Activated B cell treated with CpG ODN at 0.5 μM for 24 hours (primary cell): ENCODE measurements around the gene JAZF1. TPM values are rescaled to one million over a fixed set of nuclear protein-coding genes. Genes with fewer than 3 reads are reported as not detected.

Source experiments
- ATAC-seq: fragments of 200-7000 bp; cut with Tn5 transposase; one replicate; pipeline ENCODE4 v1.10.0; 2021; ENCODE audit warnings: low read depth, mild to moderate bottlenecking, moderate library complexity
- CTCF ChIA-PET: fragments of 350-600 bp; sonication (Branson Sonifier 250); formaldehyde crosslinking; loops from one replicate; lab custom pipeline; 2021; ENCODE audit warnings: antibody characterized with exemption; lab: Charles Lee
- POLR2A ChIA-PET: fragments of 350-600 bp; sonication (Branson Sonifier 250); formaldehyde crosslinking; loops from one replicate; lab custom pipeline; 2021; ENCODE audit warnings: antibody characterized with exemption; lab: Charles Lee
- DNase-seq: peaks from one replicate; pipeline ENCODE4 v3.0.0; 2022
- H3K27ac Mint-ChIP-seq: one replicate; pipeline ENCODE4 v1.8.0; 2020; ENCODE audit warnings: mixed read lengths
- H3K27me3 Mint-ChIP-seq: one replicate; pipeline ENCODE4 v1.8.0; 2021; ENCODE audit warnings: mixed read lengths
- H3K36me3 Mint-ChIP-seq: one replicate; pipeline ENCODE4 v1.8.0; 2021; ENCODE audit warnings: low read depth, mixed read lengths
- H3K4me1 Mint-ChIP-seq: one replicate; pipeline ENCODE4 v1.8.0; 2021; ENCODE audit warnings: mixed read lengths
- H3K4me3 Mint-ChIP-seq: one replicate; pipeline ENCODE4 v1.8.0; 2020; ENCODE audit warnings: mild to moderate bottlenecking, mixed read lengths
- H3K9me3 Mint-ChIP-seq: one replicate; pipeline ENCODE4 v1.8.0; 2020; ENCODE audit warnings: mixed read lengths
- CTCF ChIP-seq: fragments of 200-600 bp; IDR thresholded peaks from one replicate; pipeline ENCODE4 v1.8.0; 2022; ENCODE audit warnings: antibody characterized with exemption, mild to moderate bottlenecking
- intact Hi-C: fragments of 100-400 bp; cut with micrococcal nuclease; formaldehyde crosslinking; loops from one replicate; pipeline ENCODE4 v1.15.1; 2024
- total RNA-seq: library from RNA; stranded (reverse); gene quantifications from 2 replicates; pipeline ENCODE4 v1.2.3, GENCODE V29; 2022

The JAZF1 gene
- total RNA-seq, 1 donor from 2014 or later = 54.8 TPM

DNA sequence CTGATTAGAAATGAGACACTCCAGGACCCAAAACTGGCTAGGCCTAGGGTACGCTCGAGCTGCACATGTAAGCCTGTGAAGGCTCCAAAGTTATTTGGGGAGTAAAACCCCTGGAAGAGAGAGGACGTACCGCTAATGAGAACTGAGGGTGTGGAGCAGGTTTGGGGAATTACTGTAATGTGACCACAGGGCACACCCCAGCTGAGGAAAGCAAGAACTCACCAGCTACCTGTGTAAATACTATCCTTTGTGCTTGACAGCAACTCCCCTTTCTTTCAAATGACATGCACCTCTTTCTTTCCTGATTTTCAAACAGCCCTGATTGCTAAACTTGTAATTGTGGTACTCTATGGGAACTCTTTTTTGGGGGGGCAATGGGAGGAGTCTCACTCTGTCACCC lies 147.2 kb downstream of the JAZF1 start:
- DNase-seq = no peak
- intact Hi-C loops = no loop called here
- Mint-ChIP-seq H3K4me3 (no peak overlapping the region), H3K9me3 (no peaks in the 10 kb centered on the region), H3K36me3 (peaks cover 31% of the 10 kb centered on the region), H3K4me1 (peaks cover 48% of the 10 kb centered on the region), H3K27me3 (no peaks in the 10 kb centered on the region), H3K27ac (no peak overlapping the region)
- no peak for TF ChIP-seq CTCF
- no peak for ATAC-seq
- ChIA-PET POLR2A (no interaction called here), CTCF (no interaction called here)

DNA sequence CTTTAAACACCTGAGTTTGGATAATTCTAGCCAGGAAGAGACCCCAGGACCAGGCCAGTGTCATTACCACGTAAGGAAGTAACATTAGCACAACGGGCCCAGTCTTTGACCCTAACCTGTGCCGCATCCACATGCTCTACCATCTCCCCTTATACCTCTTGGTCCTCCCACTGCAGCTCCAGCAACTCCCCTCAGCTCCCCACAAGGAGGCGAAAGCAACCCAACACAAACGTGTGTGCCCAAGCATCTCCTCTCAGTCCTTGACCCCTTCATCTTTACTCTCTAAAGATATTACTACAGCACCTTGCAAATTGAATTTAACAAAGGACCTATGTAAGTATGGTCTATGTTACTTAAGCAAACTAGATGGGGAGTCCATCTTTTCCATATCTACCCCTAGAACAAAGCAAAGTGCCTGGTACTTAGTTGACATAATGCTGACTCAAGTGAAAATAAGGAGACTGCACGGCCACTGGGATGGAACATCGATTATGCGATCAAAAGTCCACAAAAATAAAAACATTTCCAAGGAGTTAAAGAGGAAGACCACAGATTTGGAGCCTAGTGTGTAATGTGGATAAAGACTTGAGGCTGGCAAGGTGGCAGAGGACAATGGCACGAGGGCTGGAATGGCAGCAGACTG lies 147.7 kb downstream of the JAZF1 start:
- ChIA-PET POLR2A (no interaction called here), CTCF (no interaction called here)
- Mint-ChIP-seq H3K4me1 (peaks cover 44% of the 10 kb centered on the region), H3K9me3 (no peaks in the 10 kb centered on the region), H3K27me3 (no peaks in the 10 kb centered on the region), H3K36me3 (peaks cover 32% of the 10 kb centered on the region), H3K4me3 (no peak overlapping the region), H3K27ac (no peak overlapping the region)
- no peak for DNase-seq
- no peak for ATAC-seq
- intact Hi-C loops = no loop called here
- no peak for TF ChIP-seq CTCF

GRCh38 chr7:28029051-28029450 lies 151.5 kb downstream of the JAZF1 start:
- intact Hi-C loops = no loop called here
- Mint-ChIP-seq H3K27me3 (no peaks in the 10 kb centered on the region), H3K4me1 (peaks cover 29% of the 10 kb centered on the region), H3K36me3 (peaks cover 37% of the 10 kb centered on the region), H3K9me3 (no peaks in the 10 kb centered on the region), H3K27ac (no peak overlapping the region), H3K4me3 (no peak overlapping the region)
- no peak for TF ChIP-seq CTCF
- CTCF ChIA-PET = no interaction called here
- ATAC-seq (no peak), DNase-seq (no peak)
- POLR2A ChIA-PET = no interaction called here

- ChIA-PET CTCF (no interaction called here), POLR2A (no interaction called here)
Measured at GRCh38 chr7:28028471-28028870, 152.1 kb downstream of the JAZF1 start.

DNA sequence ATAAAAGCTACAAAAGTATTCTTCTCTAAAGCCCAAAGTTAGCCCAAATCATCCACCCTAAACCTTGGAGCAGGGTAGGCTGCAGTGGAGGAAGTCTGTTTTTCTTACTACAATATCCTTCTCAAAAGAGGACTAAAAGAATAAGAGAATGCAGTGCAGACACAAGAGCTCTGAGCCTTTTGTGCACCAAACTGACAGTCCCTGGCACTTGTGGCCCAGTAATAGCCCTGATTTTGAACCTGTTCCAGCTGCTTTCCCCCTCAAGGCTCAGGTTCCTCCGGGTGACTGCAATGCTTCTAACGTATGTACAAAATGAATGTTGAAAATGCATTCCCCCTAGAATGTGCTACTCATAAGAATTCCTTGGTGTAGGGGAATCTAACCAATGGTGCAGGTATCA lies 154.4 kb downstream of the JAZF1 start:
- POLR2A ChIA-PET = no interaction called here
- Mint-ChIP-seq H3K4me3 (no peak overlapping the region), H3K27ac (no peak overlapping the region), H3K4me1 (peaks cover 14% of the 10 kb centered on the region), H3K27me3 (no peaks in the 10 kb centered on the region), H3K36me3 (peaks cover 37% of the 10 kb centered on the region), H3K9me3 (no peaks in the 10 kb centered on the region)
- TF ChIP-seq CTCF = no peak
- DNase-seq (no peak), ATAC-seq (no peak)
- CTCF ChIA-PET = no interaction called here
- intact Hi-C loops = no loop called here

More at GRCh38 chr7:28028471-28028870, 152.1 kb downstream of the JAZF1 start:
- DNase-seq = no peak
- ATAC-seq = no peak
- H3K27me3 Mint-ChIP-seq = no peaks in the 10 kb centered on the region
- H3K4me3 Mint-ChIP-seq = no peak overlapping the region
- H3K36me3 Mint-ChIP-seq = peaks cover 34% of the 10 kb centered on the region
- no peak for TF ChIP-seq CTCF
- intact Hi-C loops = no loop called here
- peaks cover 27% of the 10 kb centered on the region for H3K4me1 Mint-ChIP-seq
- no peak overlapping the region for H3K27ac Mint-ChIP-seq
- H3K9me3 Mint-ChIP-seq = no peaks in the 10 kb centered on the region
